ENCODE data around the gene KAT2B. TPM values are rescaled to one million over a fixed set of nuclear protein-coding genes. Genes with fewer than 3 reads are reported as not detected.

Gene KAT2B
- total and polyA plus RNA-seq, 2 of the 13 experiments (the other 11 are each of a cell fraction or from before 2014, with no cell fraction given) = 0.97 to 1.7 TPM

- no peaks in the 10 kb centered on the region for H3K9me3 ChIP-seq (ENCODE audit: low read length)
- DNase-seq (ENCODE audit: low spot score) (no peak), ATAC-seq (no peak), FAIRE-seq (no peak)
- no peak overlapping the region for H2AFZ ChIP-seq (ENCODE audit: low read length)
- H3K79me2 ChIP-seq (ENCODE audit: insufficient read depth, low read length) = no peaks in the 10 kb centered on the region
- WGBS (ENCODE audit: low lambda C conversion rate) = 91% methylated on average over 2 of the region's 2 CpGs
- H3K4me1 ChIP-seq (ENCODE audit: insufficient read depth, low read length) = peaks cover 23% of the 10 kb centered on the region
- no peaks in the 10 kb centered on the region for H3K36me3 ChIP-seq (replicated peaks in 1 of 2; ENCODE audit: control insufficient read depth in 1 of 2, insufficient read depth in 2 of 2, low read length in 2 of 2)
- no peaks in the 10 kb centered on the region for H4K20me1 ChIP-seq (ENCODE audit: insufficient read depth, low read length)
- H3K4me3 ChIP-seq (replicated peaks in 1 of 3; ENCODE audit: insufficient read depth in 1 of 3, low read depth in 2 of 3, low read length in 3 of 3) = no peak overlapping the region
- no peak overlapping the region for H3K27ac ChIP-seq (ENCODE audit: extremely low read length, insufficient read depth, low read length)
- CTCF ChIA-PET (ENCODE audit: low intra/inter-chr PET ratio, low total read pairs) = no interaction called here
- no peak overlapping the region for H3K9ac ChIP-seq (ENCODE audit: insufficient read depth, low read depth, low read length)
- H3K27me3 ChIP-seq (ENCODE audit: control insufficient read depth in 1 of 2, insufficient read depth in 2 of 2, low read length in 2 of 2) = no peaks in the 10 kb centered on the region
- no peak for TF ChIP-seq IRX3 (CRISPR knock-in tag; IDR thresholded peaks at IDR 0.05; ENCODE audit: borderline replicate concordance, low read depth)
- no peak for TF ChIP-seq MTA1 (CRISPR knock-in tag; IDR thresholded peaks at IDR 0.05; ENCODE audit: borderline replicate concordance)
- no peak for TF ChIP-seq FLYWCH1 (CRISPR knock-in tag; IDR thresholded peaks at IDR 0.05)
- TF ChIP-seq, protein P1, sequence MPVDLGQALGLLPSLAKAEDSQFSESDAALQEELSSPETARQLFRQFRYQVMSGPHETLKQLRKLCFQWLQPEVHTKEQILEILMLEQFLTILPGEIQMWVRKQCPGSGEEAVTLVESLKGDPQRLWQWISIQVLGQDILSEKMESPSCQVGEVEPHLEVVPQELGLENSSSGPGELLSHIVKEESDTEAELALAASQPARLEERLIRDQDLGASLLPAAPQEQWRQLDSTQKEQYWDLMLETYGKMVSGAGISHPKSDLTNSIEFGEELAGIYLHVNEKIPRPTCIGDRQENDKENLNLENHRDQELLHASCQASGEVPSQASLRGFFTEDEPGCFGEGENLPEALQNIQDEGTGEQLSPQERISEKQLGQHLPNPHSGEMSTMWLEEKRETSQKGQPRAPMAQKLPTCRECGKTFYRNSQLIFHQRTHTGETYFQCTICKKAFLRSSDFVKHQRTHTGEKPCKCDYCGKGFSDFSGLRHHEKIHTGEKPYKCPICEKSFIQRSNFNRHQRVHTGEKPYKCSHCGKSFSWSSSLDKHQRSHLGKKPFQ (CRISPR knock-in tag; IDR thresholded peaks at IDR 0.05; ENCODE audit: insufficient replicate concordance) = no peak
- TF ChIP-seq SIX1 (CRISPR knock-in tag; IDR thresholded peaks at IDR 0.05; ENCODE audit: borderline replicate concordance) = no peak
- TF ChIP-seq, protein P2, sequence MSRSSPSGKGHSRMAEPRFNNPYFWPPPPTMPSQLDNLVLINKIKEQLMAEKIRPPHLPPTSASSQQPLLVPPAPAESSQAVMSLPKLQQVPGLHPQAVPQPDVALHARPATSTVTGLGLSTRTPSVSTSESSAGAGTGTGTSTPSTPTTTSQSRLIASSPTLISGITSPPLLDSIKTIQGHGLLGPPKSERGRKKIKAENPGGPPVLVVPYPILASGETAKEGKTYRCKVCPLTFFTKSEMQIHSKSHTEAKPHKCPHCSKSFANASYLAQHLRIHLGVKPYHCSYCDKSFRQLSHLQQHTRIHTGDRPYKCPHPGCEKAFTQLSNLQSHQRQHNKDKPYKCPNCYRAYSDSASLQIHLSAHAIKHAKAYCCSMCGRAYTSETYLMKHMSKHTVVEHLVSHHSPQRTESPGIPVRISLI (CRISPR knock-in tag; IDR thresholded peaks at IDR 0.05; ENCODE audit: borderline replicate concordance) = no peak
- no peak for TF ChIP-seq MTF2 (CRISPR knock-in tag; IDR thresholded peaks at IDR 0.05; ENCODE audit: borderline replicate concordance)
- no peak for TF ChIP-seq RORA (CRISPR knock-in tag; IDR thresholded peaks at IDR 0.05)
- TF ChIP-seq, protein P3, sequence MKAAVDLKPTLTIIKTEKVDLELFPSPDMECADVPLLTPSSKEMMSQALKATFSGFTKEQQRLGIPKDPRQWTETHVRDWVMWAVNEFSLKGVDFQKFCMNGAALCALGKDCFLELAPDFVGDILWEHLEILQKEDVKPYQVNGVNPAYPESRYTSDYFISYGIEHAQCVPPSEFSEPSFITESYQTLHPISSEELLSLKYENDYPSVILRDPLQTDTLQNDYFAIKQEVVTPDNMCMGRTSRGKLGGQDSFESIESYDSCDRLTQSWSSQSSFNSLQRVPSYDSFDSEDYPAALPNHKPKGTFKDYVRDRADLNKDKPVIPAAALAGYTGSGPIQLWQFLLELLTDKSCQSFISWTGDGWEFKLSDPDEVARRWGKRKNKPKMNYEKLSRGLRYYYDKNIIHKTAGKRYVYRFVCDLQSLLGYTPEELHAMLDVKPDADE (CRISPR knock-in tag; IDR thresholded peaks at IDR 0.05) = no peak
- TF ChIP-seq, protein P4, sequence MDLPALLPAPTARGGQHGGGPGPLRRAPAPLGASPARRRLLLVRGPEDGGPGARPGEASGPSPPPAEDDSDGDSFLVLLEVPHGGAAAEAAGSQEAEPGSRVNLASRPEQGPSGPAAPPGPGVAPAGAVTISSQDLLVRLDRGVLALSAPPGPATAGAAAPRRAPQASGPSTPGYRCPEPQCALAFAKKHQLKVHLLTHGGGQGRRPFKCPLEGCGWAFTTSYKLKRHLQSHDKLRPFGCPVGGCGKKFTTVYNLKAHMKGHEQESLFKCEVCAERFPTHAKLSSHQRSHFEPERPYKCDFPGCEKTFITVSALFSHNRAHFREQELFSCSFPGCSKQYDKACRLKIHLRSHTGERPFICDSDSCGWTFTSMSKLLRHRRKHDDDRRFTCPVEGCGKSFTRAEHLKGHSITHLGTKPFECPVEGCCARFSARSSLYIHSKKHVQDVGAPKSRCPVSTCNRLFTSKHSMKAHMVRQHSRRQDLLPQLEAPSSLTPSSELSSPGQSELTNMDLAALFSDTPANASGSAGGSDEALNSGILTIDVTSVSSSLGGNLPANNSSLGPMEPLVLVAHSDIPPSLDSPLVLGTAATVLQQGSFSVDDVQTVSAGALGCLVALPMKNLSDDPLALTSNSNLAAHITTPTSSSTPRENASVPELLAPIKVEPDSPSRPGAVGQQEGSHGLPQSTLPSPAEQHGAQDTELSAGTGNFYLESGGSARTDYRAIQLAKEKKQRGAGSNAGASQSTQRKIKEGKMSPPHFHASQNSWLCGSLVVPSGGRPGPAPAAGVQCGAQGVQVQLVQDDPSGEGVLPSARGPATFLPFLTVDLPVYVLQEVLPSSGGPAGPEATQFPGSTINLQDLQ (CRISPR knock-in tag; IDR thresholded peaks at IDR 0.05) = no peak
- TF ChIP-seq, protein P5, sequence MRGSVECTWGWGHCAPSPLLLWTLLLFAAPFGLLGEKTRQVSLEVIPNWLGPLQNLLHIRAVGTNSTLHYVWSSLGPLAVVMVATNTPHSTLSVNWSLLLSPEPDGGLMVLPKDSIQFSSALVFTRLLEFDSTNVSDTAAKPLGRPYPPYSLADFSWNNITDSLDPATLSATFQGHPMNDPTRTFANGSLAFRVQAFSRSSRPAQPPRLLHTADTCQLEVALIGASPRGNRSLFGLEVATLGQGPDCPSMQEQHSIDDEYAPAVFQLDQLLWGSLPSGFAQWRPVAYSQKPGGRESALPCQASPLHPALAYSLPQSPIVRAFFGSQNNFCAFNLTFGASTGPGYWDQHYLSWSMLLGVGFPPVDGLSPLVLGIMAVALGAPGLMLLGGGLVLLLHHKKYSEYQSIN (CRISPR knock-in tag; IDR thresholded peaks at IDR 0.05; ENCODE audit: borderline replicate concordance) = no peak
- TF ChIP-seq GMEB2 (CRISPR knock-in tag; IDR thresholded peaks at IDR 0.05; ENCODE audit: low read depth) = no peak
- intact Hi-C loops (cut with micrococcal nuclease; ENCODE audit: unreplicated experiment) (no loop called here), in situ Hi-C loops (cut with HindIII; ENCODE audit: extremely low pct_ligation_motif_present, low pct_unique_long_range_greater_than_20kb) (no loop called here)
- no peak overlapping the region for H3K4me2 ChIP-seq (ENCODE audit: low read depth, low read length)
- no TSS peak for BruUV-seq (replicated peaks)
- POLR2A ChIA-PET = no interaction called here
These were observed 105.6 kb downstream of the KAT2B start for GRCh38 chr3:20145874-20146273.
